NCI-H2196 treated with DMSO at 0.1 percent for 48 hours (cell line): ENCODE data around the gene FAM229B.
"Not testable (repeated sequence)": the region's sequence is repeated elsewhere in the genome, so short reads cannot be mapped to it uniquely, and the experiment has no call there.

Experiments
- DNase-seq: peaks from one replicate; lab custom pipeline; 2025; ENCODE audit not compliant: unreplicated experiment; lab: John Stamatoyannopoulos, UW

The FAM229B gene

GRCh38 chr6:112062966-112063365, 24.4 kb upstream of the FAM229B start:
- DNase-seq = no peak

- DNase-seq = no peak
Observed at GRCh38 chr6:112065426-112065986, 21.9 kb upstream of the FAM229B start.

GRCh38 chr6:112066606-112067005, 20.8 kb upstream of the FAM229B start:
- no peak for DNase-seq

GRCh38 chr6:112081569-112081968, 5.8 kb upstream of the FAM229B start:
- no peak for DNase-seq

- no peak for DNase-seq
Observed at GRCh38 chr6:112085286-112086065, 1.9 kb upstream of the FAM229B start.

GRCh38 chr6:112086744-112087135, 651 bp upstream of the FAM229B start:
- no peak for DNase-seq

GRCh38 chr6:112087916-112088315, 525 bp downstream of the FAM229B start:
- no peak for DNase-seq

- DNase-seq = no peak
Observed at GRCh38 chr6:112096901-112097300, 9.5 kb downstream of the FAM229B start.

- DNase-seq = no peak
Observed at GRCh38 chr6:112100561-112100960, 13.2 kb downstream of the FAM229B start.

GRCh38 chr6:112106026-112106425, 18.6 kb downstream of the FAM229B start:
- DNase-seq = not testable (repeated sequence)

GRCh38 chr6:112106562-112106961, 19.2 kb downstream of the FAM229B start:
- no peak for DNase-seq

- no peak for DNase-seq
Observed at GRCh38 chr6:112109262-112109661, 21.9 kb downstream of the FAM229B start.

GRCh38 chr6:112113431-112113830, 26.0 kb downstream of the FAM229B start:
- no peak for DNase-seq

- DNase-seq = no peak
Observed at GRCh38 chr6:112113918-112114317, 26.5 kb downstream of the FAM229B start.

- no peak for DNase-seq
Observed at GRCh38 chr6:112114577-112115223, 27.3 kb downstream of the FAM229B start.

- no peak for DNase-seq
Observed at GRCh38 chr6:112116221-112116620, 28.8 kb downstream of the FAM229B start.

GRCh38 chr6:112117554-112117953, 30.2 kb downstream of the FAM229B start:
- no peak for DNase-seq

GRCh38 chr6:112118034-112118433, 30.6 kb downstream of the FAM229B start:
- no peak for DNase-seq

GRCh38 chr6:112122756-112123155, 35.4 kb downstream of the FAM229B start:
- no peak for DNase-seq

GRCh38 chr6:112123982-112124381, 36.6 kb downstream of the FAM229B start:
- DNase-seq = no peak

GRCh38 chr6:112128208-112128607, 40.8 kb downstream of the FAM229B start:
- DNase-seq = no peak

GRCh38 chr6:112130878-112131277, 43.5 kb downstream of the FAM229B start:
- DNase-seq = no peak
